Common myeloid progenitor, CD34-positive (primary cell): ENCODE data around the gene DNAL1.

Source experiments
- CTCF ChIA-PET: fragments of 350-600 bp; sonication (Branson Sonifier 250); formaldehyde crosslinking; loops from one replicate; lab custom pipeline; 2021; ENCODE audit warnings: antibody characterized with exemption; lab: Charles Lee
- POLR2A ChIA-PET: fragments of 350-600 bp; sonication (Branson Sonifier 250); formaldehyde crosslinking; loops from one replicate; lab custom pipeline; 2021; ENCODE audit warnings: antibody characterized with exemption; lab: Charles Lee
- DNase-seq, 3 donors: peaks; one replicate each; pipeline versions ENCODE4 v3.0.0 to v3.0.0-alpha.2; 2013
- H3K27ac ChIP-seq, 2 experiments: 1 replicate in 1 of 2; 2 replicates in 1 of 2; pipeline ENCODE4 v1.7.0; 2013; ENCODE audit warnings: inconsistent platforms in 2 of 2, low read length in 2 of 2, mild to moderate bottlenecking in 2 of 2, low read depth in 1 of 2, moderate library complexity in 1 of 2; ENCODE audit not compliant: severe bottlenecking in 2 of 2, insufficient read depth in 1 of 2, poor library complexity in 1 of 2
- H3K27me3 ChIP-seq, 5 experiments: replicated peaks in 2 of 5; 1 replicate in 3 of 5; 2 replicates in 2 of 5; pipeline versions ENCODE4 v1.6.1 to v1.7.0; 2013; ENCODE audit warnings: low read length in 4 of 5, mild to moderate bottlenecking in 2 of 5, moderate library complexity in 2 of 5, inconsistent platforms in 1 of 5; ENCODE audit not compliant: insufficient read depth in 5 of 5, control insufficient read depth in 4 of 5
- H3K36me3 ChIP-seq, 4 experiments: 1 replicate in 2 of 4; 2 replicates in 2 of 4; pipeline versions ENCODE4 v1.6.1 to v1.7.0; 2013; ENCODE audit warnings: low read length in 3 of 4, control low read depth in 1 of 4, mild to moderate bottlenecking in 1 of 4; ENCODE audit not compliant: control insufficient read depth in 4 of 4, insufficient read depth in 4 of 4
- H3K4me1 ChIP-seq, 4 experiments: 1 replicate in 3 of 4; 2 replicates in 1 of 4; pipeline versions ENCODE4 v1.6.1 to v1.7.1; 2013; ENCODE audit warnings: low read length in 3 of 4, mild to moderate bottlenecking in 3 of 4, control low read depth in 1 of 4, inconsistent platforms in 1 of 4, moderate library complexity in 1 of 4; ENCODE audit not compliant: control insufficient read depth in 4 of 4, insufficient read depth in 4 of 4; ENCODE audit errors: control extremely low read depth in 1 of 4
- H3K4me3 ChIP-seq, 7 experiments: 1 replicate in 4 of 7; 2 replicates in 3 of 7; pipeline versions ENCODE4 v1.5.1 to v1.7.0; 2013; ENCODE audit warnings: mild to moderate bottlenecking in 7 of 7, low read length in 6 of 7, moderate library complexity in 6 of 7, inconsistent platforms in 2 of 7, low read depth in 2 of 7, control low read depth in 1 of 7; ENCODE audit not compliant: insufficient read depth in 4 of 7, control insufficient read depth in 1 of 7; ENCODE audit errors: extremely low read depth in 1 of 7
- H3K9me3 ChIP-seq, 5 experiments: 1 replicate in 4 of 5; 2 replicates in 1 of 5; pipeline versions ENCODE4 v1.6.1 to v1.7.1; 2013; ENCODE audit warnings: low read length in 4 of 5, mild to moderate bottlenecking in 2 of 5, inconsistent platforms in 1 of 5, low read depth in 1 of 5, moderate library complexity in 1 of 5; ENCODE audit not compliant: control insufficient read depth in 4 of 5, insufficient read depth in 2 of 5; ENCODE audit errors: control extremely low read depth in 1 of 5
- WGBS: methylation state at CpG from one replicate; pipeline ENCODE4 v1.1.5; 2013; ENCODE audit not compliant: insufficient coverage; 5-methylcytosine and 5-hydroxymethylcytosine counted together

The DNAL1 gene

GRCh38 chr14:73721101-73721821, 76.5 kb downstream of the DNAL1 start:
- Histone ChIP-seq H3K36me3 (peaks cover 21 to 96% (median 70%) of the 10 kb centered on the region in 4 experiments), H3K27me3 (no peaks in the 10 kb centered on the region), H3K4me3 (no peak overlapping the region), H3K4me1 (peaks cover 0 to 14% (median 9%) of the 10 kb centered on the region in 4 experiments), H3K9me3 (no peaks in the 10 kb centered on the region), H3K27ac (no peak overlapping the region)
- POLR2A ChIA-PET = interaction anchor here (1.6 kb wide), 1 partner anchor 20 kb away, joined by 3 read pairs; no protein-coding TSS in a partner anchor
- WGBS = 96% methylated on average over 12 of the region's 12 CpGs
- no peak for DNase-seq
- CTCF ChIA-PET = interaction anchor here (0.9 to 1.7 kb wide), 2 partner anchors 11 to 108 kb away, joined by 3 read pairs; no protein-coding TSS in a partner anchor

- peaks cover 18 to 98% (median 76%) of the 10 kb centered on the region in 4 experiments for H3K36me3 ChIP-seq
- ChIA-PET POLR2A (interaction anchor here (1.6 kb wide), 1 partner anchor 18 kb away, joined by 3 read pairs; no protein-coding TSS in a partner anchor), CTCF (interaction anchor here (12.7 to 13.8 kb wide), 3 partner anchors 21 to 103 kb away, joined by 146 to 228 read pairs (median 173); a partner anchor contains a TSS)
- WGBS = 96% methylated on average over 5 of the region's 10 CpGs
- H3K4me3 ChIP-seq = no peak overlapping the region
- H3K9me3 ChIP-seq = no peaks in the 10 kb centered on the region
- H3K27me3 ChIP-seq = no peaks in the 10 kb centered on the region
- no peak for DNase-seq
- no peak overlapping the region for H3K27ac ChIP-seq
- H3K4me1 ChIP-seq = peaks cover 0 to 24% (median 17%) of the 10 kb centered on the region in 4 experiments
Measured at GRCh38 chr14:73722581-73722980, 77.8 kb downstream of the DNAL1 start.

- CTCF ChIA-PET = interaction anchor here (0.9 to 13.8 kb wide), 5 partner anchors 20 to 102 kb away, joined by 3 to 228 read pairs (median 146); a partner anchor contains a TSS
- no peak for DNase-seq
- peaks cover 18 to 97% (median 75%) of the 10 kb centered on the region in 4 experiments for H3K36me3 ChIP-seq
- H3K27me3 ChIP-seq = no peaks in the 10 kb centered on the region
- peaks cover 0 to 27% (median 22%) of the 10 kb centered on the region in 4 experiments for H3K4me1 ChIP-seq
- POLR2A ChIA-PET = no interaction called here
- H3K27ac ChIP-seq = no peak overlapping the region
- no peaks in the 10 kb centered on the region for H3K9me3 ChIP-seq
- H3K4me3 ChIP-seq = no peak overlapping the region
- WGBS = 80% methylated on average over 7 of the region's 7 CpGs
Measured at GRCh38 chr14:73723406-73723796, 78.6 kb downstream of the DNAL1 start.

- H3K9me3 ChIP-seq = no peaks in the 10 kb centered on the region
- CTCF ChIA-PET = interaction anchor here (0.9 to 13.8 kb wide), 5 partner anchors 20 to 101 kb away, joined by 3 to 228 read pairs (median 146); a partner anchor contains a TSS
- peaks cover 18 to 96% (median 74%) of the 10 kb centered on the region in 4 experiments for H3K36me3 ChIP-seq
- no peaks in the 10 kb centered on the region for H3K27me3 ChIP-seq
- POLR2A ChIA-PET = interaction anchor here (1.2 kb wide), 1 partner anchor 35 kb away, joined by 3 read pairs; no protein-coding TSS in a partner anchor
- H3K27ac ChIP-seq = peak overlapping the region in 1 of 2 experiments; percentile 35
- peaks cover 0 to 32% (median 28%) of the 10 kb centered on the region in 4 experiments for H3K4me1 ChIP-seq
- 94% methylated on average over 6 of the region's 12 CpGs for WGBS
- no peak for DNase-seq
- H3K4me3 ChIP-seq = no peak overlapping the region
Measured at GRCh38 chr14:73723797-73724661, 79.2 kb downstream of the DNAL1 start.

- H3K4me3 ChIP-seq = no peak overlapping the region
- no peaks in the 10 kb centered on the region for H3K27me3 ChIP-seq
- no peaks in the 10 kb centered on the region for H3K9me3 ChIP-seq
- POLR2A ChIA-PET = interaction anchor here (1.2 kb wide), 1 partner anchor 34 kb away, joined by 3 read pairs; no protein-coding TSS in a partner anchor
- peak overlapping the region in 1 of 2 experiments; percentile 35 for H3K27ac ChIP-seq
- H3K4me1 ChIP-seq = peaks cover 0 to 33% (median 29%) of the 10 kb centered on the region in 4 experiments
- CTCF ChIA-PET = interaction anchor here (0.9 to 13.8 kb wide), 5 partner anchors 19 to 101 kb away, joined by 3 to 228 read pairs (median 146); a partner anchor contains a TSS
- no peak for DNase-seq
- peaks cover 18 to 96% (median 76%) of the 10 kb centered on the region in 4 experiments for H3K36me3 ChIP-seq
- WGBS = 100% methylated on average over 2 of the region's 2 CpGs
Measured at GRCh38 chr14:73724696-73725095, 79.9 kb downstream of the DNAL1 start.

GRCh38 chr14:73725116-73726024, 80.6 kb downstream of the DNAL1 start:
- ChIA-PET POLR2A (interaction anchor here (1.2 kb wide), 1 partner anchor 33 kb away, joined by 3 read pairs; no protein-coding TSS in a partner anchor), CTCF (interaction anchor here (0.5 to 13.8 kb wide), 6 partner anchors 18 to 100 kb away, joined by 3 to 228 read pairs (median 75); a partner anchor contains a TSS)
- WGBS = 77% methylated on average over 8 of the region's 8 CpGs
- H3K27me3 ChIP-seq = no peaks in the 10 kb centered on the region
- peak; percentile 38 to 78 (median 74) for DNase-seq
- H3K4me1 ChIP-seq = peaks cover 0 to 33% (median 29%) of the 10 kb centered on the region in 4 experiments
- H3K36me3 ChIP-seq = peaks cover 19 to 98% (median 79%) of the 10 kb centered on the region in 4 experiments
- no peaks in the 10 kb centered on the region for H3K9me3 ChIP-seq
- no peak overlapping the region for H3K4me3 ChIP-seq
- peak overlapping the region in 1 of 2 experiments; percentile 51 for H3K27ac ChIP-seq
